Neural cell (in vitro differentiated cells): Measurements from ENCODE around the gene MRPL28.

ENCODE experiments used
- EZH2 ChIP-seq: fragments of 200-600, 300-800 bp; shearing (Covaris generic), sonication (generic); IDR thresholded peaks from 2 replicates; pipeline ENCODE4 v1.6.1; 2014; ENCODE audit warnings: antibody characterized with exemption, low read length, borderline replicate concordance, mild to moderate bottlenecking; ENCODE audit not compliant: insufficient read depth, poor library complexity, severe bottlenecking
- MXI1 ChIP-seq: fragments of 450-650 bp; conservative IDR thresholded peaks from 2 replicates; pipeline ENCODE4 v1.6.1; 2014; ENCODE audit warnings: antibody characterized with exemption, mild to moderate bottlenecking; ENCODE audit not compliant: poor library complexity, severe bottlenecking
- POLR2AphosphoS5 ChIP-seq: IDR thresholded peaks from 2 replicates; pipeline ENCODE4 v1.6.1; 2012
- REST ChIP-seq: IDR thresholded peaks from 2 replicates; pipeline ENCODE4 v1.6.1; 2012; ENCODE audit warnings: borderline replicate concordance
- TF ChIP-seq, protein P1 (sequence below): fragments of 450-650 bp; IDR thresholded peaks from 2 replicates; pipeline ENCODE4 v1.5.1; 2014; ENCODE audit warnings: antibody characterized with exemption, mild to moderate bottlenecking, moderate library complexity; ENCODE audit not compliant: poor library complexity, severe bottlenecking

GRCh38 chr16:414395-415169 lies 44.2 kb upstream of the MRPL28 start:
- TF ChIP-seq, protein P1, sequence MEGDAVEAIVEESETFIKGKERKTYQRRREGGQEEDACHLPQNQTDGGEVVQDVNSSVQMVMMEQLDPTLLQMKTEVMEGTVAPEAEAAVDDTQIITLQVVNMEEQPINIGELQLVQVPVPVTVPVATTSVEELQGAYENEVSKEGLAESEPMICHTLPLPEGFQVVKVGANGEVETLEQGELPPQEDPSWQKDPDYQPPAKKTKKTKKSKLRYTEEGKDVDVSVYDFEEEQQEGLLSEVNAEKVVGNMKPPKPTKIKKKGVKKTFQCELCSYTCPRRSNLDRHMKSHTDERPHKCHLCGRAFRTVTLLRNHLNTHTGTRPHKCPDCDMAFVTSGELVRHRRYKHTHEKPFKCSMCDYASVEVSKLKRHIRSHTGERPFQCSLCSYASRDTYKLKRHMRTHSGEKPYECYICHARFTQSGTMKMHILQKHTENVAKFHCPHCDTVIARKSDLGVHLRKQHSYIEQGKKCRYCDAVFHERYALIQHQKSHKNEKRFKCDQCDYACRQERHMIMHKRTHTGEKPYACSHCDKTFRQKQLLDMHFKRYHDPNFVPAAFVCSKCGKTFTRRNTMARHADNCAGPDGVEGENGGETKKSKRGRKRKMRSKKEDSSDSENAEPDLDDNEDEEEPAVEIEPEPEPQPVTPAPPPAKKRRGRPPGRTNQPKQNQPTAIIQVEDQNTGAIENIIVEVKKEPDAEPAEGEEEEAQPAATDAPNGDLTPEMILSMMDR: no peak
- no peak for TF ChIP-seq REST
- no peak for TF ChIP-seq EZH2
- TF ChIP-seq MXI1: no peak
- no peak for TF ChIP-seq POLR2AphosphoS5
